NCI-H2196 (cell line): ENCODE measurements around the gene OR52I1.
A peak's percentile ranks its signal among the peaks of the same experiment; 100 is the strongest.

Experiments
- DNase-seq: peaks from one replicate; lab custom pipeline; 2025; ENCODE audit not compliant: unreplicated experiment; lab: John Stamatoyannopoulos, UW

OR52I1 gene

GRCh38 chr11:4610258-4610935, 16.6 kb downstream of the OR52I1 start:
- no peak for DNase-seq

- DNase-seq = no peak
These were observed 18.1 kb downstream of the OR52I1 start for GRCh38 chr11:4611986-4612385.

- DNase-seq = no peak
These were observed 22.1 kb downstream of the OR52I1 start for GRCh38 chr11:4615856-4616444.

- DNase-seq = no peak
These were observed 25.7 kb downstream of the OR52I1 start for GRCh38 chr11:4619514-4619913.

GRCh38 chr11:4626207-4627099, 32.6 kb downstream of the OR52I1 start:
- peak; percentile 92 for DNase-seq

DNA sequence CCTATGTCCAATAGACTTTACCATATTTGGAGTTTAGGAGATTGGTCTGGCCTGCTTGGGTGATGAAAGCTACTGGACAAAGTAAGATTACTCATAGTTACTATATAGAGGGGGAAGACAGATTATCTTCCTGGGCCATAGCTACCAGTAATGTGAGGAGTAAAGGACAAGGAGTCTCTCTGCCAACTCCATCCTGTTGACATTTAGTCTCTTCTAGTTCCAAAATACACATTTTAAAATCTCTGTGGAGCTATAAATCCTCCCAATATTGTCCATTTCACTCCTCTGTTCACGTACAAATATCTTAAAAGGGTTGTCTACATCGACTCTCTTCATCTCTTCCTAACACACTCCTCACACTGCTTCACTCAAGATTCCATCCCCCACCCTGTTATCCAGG, 42.3 kb downstream of the OR52I1 start:
- DNase-seq = no peak

- DNase-seq = peak; percentile 82
These were observed 43.3 kb downstream of the OR52I1 start, which contains the start of gene OR51D1 for GRCh38 chr11:4636962-4637661. TSS of gene OR51D1 (plus strand) at chr11:4637477. CDS start at chr11:4639791, 2,314 bp downstream.

DNA sequence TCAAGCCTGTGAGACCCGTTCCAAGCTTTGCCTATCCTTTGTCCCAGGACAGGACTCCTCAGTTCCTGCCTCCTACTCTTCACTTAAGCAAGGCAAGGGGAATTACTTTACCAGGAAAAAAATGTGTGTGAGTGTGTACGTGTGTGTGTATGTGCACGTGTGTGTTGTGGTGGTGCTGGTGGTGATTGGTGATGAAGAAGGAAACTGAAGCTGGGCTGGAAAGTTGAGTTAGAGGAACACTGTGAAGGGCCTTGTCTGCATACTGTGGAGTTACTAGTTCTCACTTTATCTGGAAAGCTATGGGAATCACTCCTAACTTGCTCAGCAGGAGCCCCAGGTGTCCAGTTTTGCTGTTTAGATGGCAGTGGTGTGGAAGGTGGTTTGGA, 43.8 kb downstream of the OR52I1 start:
- no peak for DNase-seq

- DNase-seq = no peak
These were observed 46.1 kb downstream of the OR52I1 start for GRCh38 chr11:4639931-4640330.

DNA sequence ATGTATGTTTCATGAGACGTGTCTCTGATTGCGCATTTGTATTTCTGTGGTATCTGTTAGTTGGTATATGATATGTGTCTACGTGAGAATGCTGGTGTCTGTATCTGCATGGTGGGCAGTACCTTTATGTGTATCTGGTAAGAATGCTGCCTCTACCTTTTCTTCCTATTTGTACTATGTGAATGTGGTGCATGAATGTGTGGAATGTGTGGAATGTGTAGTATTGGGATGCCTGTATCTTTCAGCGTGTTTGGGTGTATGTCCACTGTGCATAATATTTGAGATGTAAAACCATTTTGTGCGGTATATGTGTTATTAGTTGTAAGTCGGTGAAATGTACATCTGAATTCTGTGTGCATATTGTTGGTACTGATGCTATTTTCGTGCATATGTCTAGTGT, 47.7 kb downstream of the OR52I1 start:
- DNase-seq = no peak

DNA sequence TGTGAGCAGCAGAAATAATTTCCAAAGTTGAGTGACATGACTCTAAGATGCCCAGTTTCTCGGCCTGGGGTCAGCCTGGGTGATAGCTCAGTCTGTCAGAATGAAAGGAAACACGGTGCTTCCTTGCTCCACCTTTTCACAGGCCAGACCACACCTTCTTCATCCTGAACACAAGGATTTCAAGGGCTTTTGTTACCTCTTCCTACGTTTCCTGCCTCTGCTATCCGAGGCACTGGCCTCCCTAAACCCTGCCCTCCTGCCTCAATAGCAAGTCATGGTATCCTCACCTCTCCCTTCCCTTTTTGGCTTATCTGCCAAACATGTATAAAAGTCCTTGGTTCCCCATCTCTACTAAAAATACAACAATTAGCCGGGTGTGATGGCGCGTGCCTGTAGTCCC, 48.2 kb downstream of the OR52I1 start:
- DNase-seq = no peak

- no peak for DNase-seq
These were observed 49.2 kb downstream of the OR52I1 start for GRCh38 chr11:4643076-4643475.

GRCh38 chr11:4643682-4644081, 49.8 kb downstream of the OR52I1 start, which contains the start of gene OR51E1:
TSS of gene OR51E1 (plus strand) at chr11:4643982. CDS start at chr11:4652527, 8,545 bp downstream.
- no peak for DNase-seq

- DNase-seq = no peak
These were observed 50.4 kb downstream of the OR52I1 start for GRCh38 chr11:4644233-4644632.
